Urothelium cell line (cell line): ENCODE results near the gene TMEM9.

Source experiments
- DNase-seq: peaks from one replicate; pipeline ENCODE4 v3.0.0; 2011; ENCODE audit warnings: low spot score, mixed read lengths
- FAIRE-seq: peaks from 2 replicates; lab custom pipeline; 2011; peaks lifted over from hg19 to GRCh38; lab: Jason Lieb, UNC

TMEM9 gene

DNA sequence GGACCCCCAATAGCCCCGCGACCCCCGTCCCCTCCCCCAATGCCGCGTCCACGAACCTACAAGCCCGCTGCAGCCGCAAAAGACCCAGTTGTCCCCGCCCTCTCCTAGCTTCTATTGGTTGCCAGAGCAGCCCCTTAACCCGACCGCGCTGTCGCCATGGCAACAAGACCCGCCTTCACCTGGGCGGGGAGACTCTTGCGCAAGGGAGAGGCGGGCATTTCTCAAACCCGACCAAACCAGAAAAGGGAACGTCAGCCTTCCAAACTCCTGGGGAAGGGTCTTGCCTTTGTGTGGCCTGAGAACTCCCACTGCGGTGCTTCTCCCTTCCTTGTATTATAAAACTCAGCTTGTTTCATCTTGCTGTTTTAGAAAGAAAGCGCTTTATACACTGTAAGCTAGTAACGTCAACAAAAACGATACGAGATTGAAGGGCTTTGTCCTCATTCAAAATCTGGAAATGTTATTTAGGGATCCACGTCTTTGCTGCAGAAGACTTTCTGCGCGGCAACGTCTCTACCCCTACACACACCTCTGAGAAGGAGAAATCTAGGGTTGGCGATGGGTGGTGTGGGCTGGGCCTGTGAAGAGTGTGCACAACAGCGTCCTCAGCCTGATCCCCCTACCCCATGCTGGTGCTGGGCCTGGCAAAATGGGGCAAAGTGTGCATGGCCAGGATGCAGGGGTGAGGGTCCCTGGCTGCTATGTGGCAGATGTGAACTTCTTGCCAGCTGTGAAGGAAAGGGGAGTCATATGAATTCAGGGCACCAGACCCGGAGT is at the start of gene TMEM9:
Gene TMEM9 (minus strand): TSS at position 86 of the 777 bp plus-strand sequence. CDS start 551 bp downstream, outside the sequence.
- DNase-seq (peak; percentile 98), FAIRE-seq (no peak)

GRCh38 chr1:201198598-201198997 is 44.3 kb upstream of the TMEM9 start:
- FAIRE-seq, result no peak
- no peak for DNase-seq

GRCh38 chr1:201194046-201194445 is 39.8 kb upstream of the TMEM9 start:
- no peak for FAIRE-seq
- no peak for DNase-seq

- FAIRE-seq (no peak), DNase-seq (no peak)
These were observed 38.1 kb upstream of the TMEM9 start for GRCh38 chr1:201192261-201192788.

- peak; percentile 17 for FAIRE-seq
- DNase-seq, result peak; percentile 64
These were observed 37.5 kb upstream of the TMEM9 start for GRCh38 chr1:201191653-201192260.

- DNase-seq, result no peak
- FAIRE-seq, result no peak
These were observed 36.4 kb upstream of the TMEM9 start, which contains the start of gene IGFN1 for GRCh38 chr1:201190624-201191051. TSS of gene IGFN1 (plus strand) at chr1:201190824. CDS start at chr1:201193294, 2,470 bp downstream.

DNA sequence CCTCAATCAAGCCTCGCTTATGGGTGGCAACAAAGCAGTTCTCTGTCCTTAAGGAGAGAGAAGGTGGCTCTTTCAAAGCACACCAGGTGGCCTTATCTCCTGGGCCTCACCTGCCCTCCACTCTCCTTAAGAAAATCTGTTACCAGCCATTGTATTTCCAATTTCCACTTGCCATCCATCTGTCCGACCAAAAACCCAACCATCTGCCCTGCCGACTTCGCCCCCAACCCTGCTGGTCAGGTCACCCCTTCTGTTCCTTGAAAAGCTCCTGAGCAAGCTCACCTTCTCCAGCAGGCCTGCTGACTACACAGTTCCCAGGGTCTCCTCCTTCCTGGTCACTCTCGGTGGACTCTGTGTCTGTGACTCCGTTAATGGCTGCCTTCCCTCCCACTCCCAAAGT is 35.7 kb upstream of the TMEM9 start:
- no peak for FAIRE-seq
- no peak for DNase-seq

- no peak for DNase-seq
- FAIRE-seq, result no peak
These were observed 34.8 kb upstream of the TMEM9 start for GRCh38 chr1:201189085-201189484.

- FAIRE-seq, result no peak
- DNase-seq, result no peak
These were observed 31.9 kb upstream of the TMEM9 start for GRCh38 chr1:201186192-201186591.

DNA sequence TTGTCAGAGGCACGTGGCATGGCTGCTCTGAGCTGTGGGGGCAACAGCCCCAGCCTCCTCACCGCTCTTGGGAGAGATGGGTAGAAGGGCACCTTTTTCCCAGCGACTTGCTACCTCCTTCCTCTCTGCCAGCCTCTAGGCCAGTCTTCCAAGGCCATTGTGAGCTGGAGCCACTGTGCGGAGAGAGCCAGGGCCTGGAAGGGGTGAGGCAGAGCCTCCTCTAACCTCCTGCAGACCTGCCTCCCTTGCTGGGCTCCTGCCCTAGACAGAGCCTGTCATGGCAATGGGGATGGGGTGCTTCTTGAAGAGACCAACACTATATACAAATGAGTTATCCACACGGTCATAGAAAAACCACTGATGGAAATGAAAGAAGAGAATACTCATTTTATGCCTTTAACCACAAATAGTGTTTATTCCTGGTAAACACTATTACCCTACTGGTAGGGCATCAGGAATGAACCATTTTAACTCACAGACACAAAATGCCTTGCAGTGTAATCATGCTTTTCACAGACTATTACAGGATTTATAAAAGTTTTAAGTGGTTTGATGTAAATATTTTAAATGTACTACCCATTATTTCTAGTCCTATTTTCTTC is 31.4 kb upstream of the TMEM9 start:
- no peak for DNase-seq
- FAIRE-seq, result no peak

DNA sequence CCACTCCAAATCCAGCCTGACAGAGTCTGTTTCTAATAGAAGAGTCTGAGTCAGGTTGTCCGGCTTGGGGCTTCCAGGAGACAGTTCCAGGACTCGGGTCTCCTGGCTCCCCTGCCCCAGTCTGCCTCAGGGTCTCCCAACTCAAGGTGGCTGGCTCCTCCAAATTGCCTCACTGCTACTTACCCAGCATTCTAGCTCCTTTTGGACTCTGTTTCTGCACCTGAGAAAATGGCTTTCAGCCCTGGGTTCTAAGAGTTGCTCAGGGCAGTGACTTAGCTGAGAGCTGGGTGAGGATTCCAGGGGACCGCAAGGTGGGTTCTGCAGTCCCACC is 30.8 kb upstream of the TMEM9 start:
- FAIRE-seq (no peak), DNase-seq (no peak)

DNA sequence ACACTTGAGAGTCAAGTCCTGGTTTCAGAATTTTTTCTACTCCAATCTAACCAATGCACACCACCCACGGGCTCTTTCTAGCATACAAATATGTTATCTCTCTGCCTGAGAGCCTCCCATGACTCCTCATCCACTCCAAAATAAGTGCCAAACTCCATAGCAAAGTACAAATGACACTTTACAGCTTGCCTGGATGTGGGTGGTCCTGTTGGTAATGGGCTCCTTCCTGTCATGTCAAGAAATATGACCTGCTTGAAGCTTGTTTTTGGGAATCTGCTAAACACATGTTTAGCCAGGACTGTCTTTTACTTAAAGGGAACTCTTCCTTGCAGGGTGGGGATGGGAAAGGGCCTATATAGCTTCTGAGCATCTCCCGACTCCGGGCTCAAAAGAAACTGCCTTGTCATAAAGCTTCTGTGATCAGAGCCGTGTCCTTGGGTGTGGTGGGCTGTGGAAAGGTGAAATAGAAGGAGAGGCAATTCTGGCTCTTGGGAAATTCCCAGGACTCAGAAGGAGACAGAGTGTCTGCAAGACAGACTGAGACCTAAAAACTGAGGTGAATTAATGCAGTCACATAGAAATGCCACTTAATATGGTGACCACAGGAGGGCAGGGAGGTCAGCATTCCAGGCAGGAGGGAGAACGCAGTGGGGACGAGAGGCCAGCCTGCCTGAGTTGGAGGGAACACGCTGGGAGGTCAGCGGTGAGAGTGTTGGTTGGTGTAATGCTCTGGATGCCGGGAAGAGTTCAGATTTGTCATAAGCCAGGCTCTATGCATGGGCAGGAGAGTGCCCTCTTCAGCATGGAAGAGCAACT is 30.2 kb upstream of the TMEM9 start:
- FAIRE-seq (no peak), DNase-seq (peak; percentile 71)

DNA sequence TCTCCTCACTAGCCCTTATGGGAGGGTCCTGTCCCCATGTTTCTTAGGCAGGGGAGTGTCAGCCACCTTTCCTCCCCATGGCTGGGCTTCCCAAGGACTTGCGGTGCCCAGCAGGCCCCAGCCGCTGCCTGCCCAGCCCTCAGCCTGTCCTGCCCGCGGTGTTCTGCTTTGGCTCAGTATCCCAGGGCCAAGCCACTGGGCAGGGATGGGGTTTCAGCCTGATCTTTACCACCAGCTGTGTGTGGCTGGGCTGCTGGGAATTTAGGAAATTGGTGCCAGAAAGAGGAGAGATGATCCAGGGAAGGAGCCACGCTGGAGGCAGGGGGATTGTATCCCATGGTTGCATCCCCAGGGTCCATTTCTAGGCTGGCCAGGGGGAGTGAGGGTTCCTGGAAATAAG is 29.5 kb upstream of the TMEM9 start:
- no peak for DNase-seq
- FAIRE-seq, result no peak

GRCh38 chr1:201183209-201183608 is 28.9 kb upstream of the TMEM9 start:
- DNase-seq, result no peak
- FAIRE-seq, result no peak

- no peak for FAIRE-seq
- DNase-seq, result no peak
These were observed 27.5 kb upstream of the TMEM9 start for GRCh38 chr1:201181726-201182125.

DNA sequence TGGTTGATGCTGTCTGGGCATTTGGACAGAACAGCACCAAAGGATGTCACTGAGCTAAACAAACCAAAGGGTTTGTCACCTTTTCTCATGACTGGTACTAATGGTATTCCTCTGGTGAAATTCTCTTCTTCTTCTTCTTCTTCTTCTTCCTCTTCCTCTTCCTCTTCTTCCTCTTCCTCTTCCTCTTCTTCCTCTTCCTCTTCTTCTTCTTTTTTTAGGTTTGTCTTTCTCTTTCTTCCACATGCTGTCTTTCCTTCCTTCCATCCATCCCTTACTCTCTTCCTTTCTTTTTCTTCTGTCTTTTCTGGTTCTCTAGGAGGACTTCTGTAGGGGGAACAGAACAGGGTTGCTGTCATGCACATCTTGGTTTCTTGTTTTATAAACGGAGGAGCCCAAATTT is 27.0 kb upstream of the TMEM9 start:
- no peak for FAIRE-seq
- no peak for DNase-seq

GRCh38 chr1:201180901-201181300 is 26.6 kb upstream of the TMEM9 start:
- DNase-seq (no peak), FAIRE-seq (no peak)

DNA sequence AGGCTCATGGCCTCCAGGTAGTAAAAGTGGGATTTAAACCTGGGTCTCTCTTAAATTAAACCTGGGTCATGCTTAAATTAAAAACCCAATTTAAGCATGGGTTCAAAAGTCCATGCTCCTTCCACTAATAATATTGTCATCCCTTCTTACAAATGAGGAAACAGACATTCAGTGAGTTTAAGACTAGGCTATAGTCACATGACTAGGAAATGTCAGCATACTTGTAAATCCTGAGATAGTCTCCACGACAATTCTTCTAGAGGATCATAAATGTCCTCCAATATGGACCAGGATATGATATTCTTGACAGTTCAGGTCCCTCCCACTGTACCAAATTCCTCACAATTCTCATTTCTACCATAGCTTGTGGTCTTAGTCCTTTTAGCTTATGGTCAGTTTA is 25.9 kb upstream of the TMEM9 start:
- no peak for DNase-seq
- FAIRE-seq, result no peak

DNA sequence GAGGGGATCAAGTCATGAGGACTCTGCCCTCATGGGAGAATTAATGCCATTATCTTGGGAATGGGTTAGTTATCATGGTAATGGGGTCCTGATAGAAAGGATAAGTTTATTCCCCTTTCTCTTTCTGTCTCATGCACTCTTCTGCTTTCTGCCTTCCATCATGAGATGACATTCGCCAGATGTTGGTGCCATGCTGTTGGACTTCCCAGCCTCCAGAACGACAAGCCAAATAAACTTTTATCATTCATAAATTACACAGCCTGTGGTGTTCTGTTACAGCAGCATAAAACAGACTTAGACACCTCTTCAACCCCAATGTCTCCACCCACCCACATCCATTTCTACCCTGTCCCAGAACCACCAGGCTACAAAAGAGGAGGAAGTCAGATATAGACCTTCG is 24.4 kb upstream of the TMEM9 start:
- FAIRE-seq, result no peak
- DNase-seq, result no peak

DNA sequence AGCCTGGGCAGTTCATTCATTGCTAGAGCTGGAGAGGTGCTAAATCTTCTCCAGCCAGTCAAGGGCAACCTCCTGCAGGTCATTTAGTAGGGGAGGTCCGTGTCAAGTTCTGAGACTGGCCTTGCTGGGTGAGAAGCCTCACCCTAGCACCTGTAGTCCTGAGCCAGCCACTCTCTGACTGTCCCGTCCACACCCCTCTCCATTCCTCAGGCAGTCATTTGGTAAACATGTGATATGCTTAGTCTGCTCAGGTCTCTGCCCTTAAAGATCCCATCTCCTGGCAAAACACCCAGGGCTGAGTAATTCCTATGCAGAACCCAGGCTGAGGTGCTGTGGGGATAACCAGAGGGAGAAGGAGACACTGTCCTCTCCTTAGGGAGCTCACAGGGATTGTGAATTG is 22.7 kb upstream of the TMEM9 start:
- DNase-seq, result no peak

More for the DNA sequence above, 22.7 kb upstream of the TMEM9 start:
- FAIRE-seq, result no peak
